GM12878 (cell line): ENCODE data around the gene HORMAD2. TPM values are rescaled to one million over a fixed set of nuclear protein-coding genes. Genes with fewer than 3 reads are reported as not detected.

Experiments used
- ATAC-seq: fragments of 200-7000 bp; cut with Tn5 transposase; 3 replicates; pipeline ENCODE4 v1.9.1; 2020; ENCODE audit warnings: mild to moderate bottlenecking, moderate library complexity
- BruUV-seq: library from RNA; stranded (reverse); fragments of 400-500 nt; replicated peaks from 2 replicates; lab custom pipeline; 2021; lab: Mats Ljungman, UMichigan
- CTCF ChIA-PET: fragments of 300-600 bp; sonication (Branson Sonifier 250); formaldehyde crosslinking; extraction: SDS; loops from one replicate; lab custom pipeline; 2021; ENCODE audit warnings: inconsistent platforms; lab: Yijun Ruan, JAX
- POLR2A ChIA-PET: fragments of 350-600 bp; formaldehyde crosslinking; extraction: SDS; loops from one replicate; lab custom pipeline; 2021; ENCODE audit warnings: inconsistent platforms; lab: Charles Lee
- RAD21 ChIA-PET: fragments of 300-600 bp; sonication (Branson Sonifier 250); formaldehyde crosslinking; loops from one replicate; lab custom pipeline; 2023; ENCODE audit warnings: antibody characterized with exemption; ENCODE audit not compliant: unreplicated experiment; lab: Charles Lee
- SMC1A ChIA-PET: fragments of 300-600 bp; sonication (Branson Sonifier 250); formaldehyde crosslinking; loops from one replicate; lab custom pipeline; 2023; ENCODE audit not compliant: unreplicated experiment, uncharacterized antibody; lab: Charles Lee
- DNase-seq: peaks from one replicate; pipeline ENCODE4 v3.0.0-alpha.2; 2011; ENCODE audit warnings: low read depth, low spot score
- FAIRE-seq: peaks from 3 replicates; lab custom pipeline; 2011; peaks lifted over from hg19 to GRCh38; lab: Jason Lieb, UNC
- H2AFZ ChIP-seq: 2 replicates; pipeline ENCODE4 v1.6.0; 2011; ENCODE audit warnings: low read depth, low read length, control low read depth; ENCODE audit not compliant: control insufficient read depth
- H3K27ac ChIP-seq: 2 replicates; pipeline ENCODE4 v1.5.1; 2011; ENCODE audit warnings: control low read depth; ENCODE audit not compliant: control insufficient read depth, insufficient read depth
- H3K27me3 ChIP-seq, 2 experiments: replicated peaks in 1 of 2; 2 replicates each; pipeline versions ENCODE4 v1.6.0 to v1.6.1; 2011; ENCODE audit warnings: low read length in 1 of 2; ENCODE audit not compliant: control insufficient read depth in 2 of 2, insufficient read depth in 2 of 2
- H3K36me3 ChIP-seq, 2 experiments: 2 replicates each; pipeline ENCODE4 v1.5.1; 2011; ENCODE audit warnings: low read length in 1 of 2; ENCODE audit not compliant: control insufficient read depth in 2 of 2, insufficient read depth in 2 of 2
- H3K4me1 ChIP-seq: 2 replicates; pipeline ENCODE4 v1.6.1; 2011; ENCODE audit warnings: mild to moderate bottlenecking, low read length, moderate library complexity, mixed read lengths; ENCODE audit not compliant: control insufficient read depth, insufficient read depth
- H3K4me2 ChIP-seq: 2 replicates; pipeline ENCODE4 v1.6.0; 2011; ENCODE audit warnings: control low read depth; ENCODE audit not compliant: control insufficient read depth, insufficient read depth
- H3K4me3 ChIP-seq: fragments of 200-600 bp; sonication (generic); 2 replicates; pipeline ENCODE4 v1.5.1; 2016
- H3K79me2 ChIP-seq: 2 replicates; pipeline ENCODE4 v1.6.0; 2011; ENCODE audit warnings: low read length; ENCODE audit not compliant: control insufficient read depth, insufficient read depth
- H3K9ac ChIP-seq: 2 replicates; pipeline ENCODE4 v1.8.0; 2011; ENCODE audit warnings: low read length, control low read depth, mixed read lengths; ENCODE audit not compliant: control insufficient read depth, insufficient read depth
- H3K9me3 ChIP-seq: replicated peaks from 3 replicates; pipeline ENCODE4 v1.5.1; 2011; ENCODE audit warnings: mild to moderate bottlenecking, low read length; ENCODE audit not compliant: control insufficient read depth, insufficient read depth
- H4K20me1 ChIP-seq: 2 replicates; pipeline ENCODE4 v1.6.0; 2011; ENCODE audit not compliant: control insufficient read depth, insufficient read depth
- CHD2 ChIP-seq: IDR thresholded peaks from 2 replicates; pipeline ENCODE4 v1.6.1; 2011; ENCODE audit warnings: low read depth, low read length, improper control_type of control experiment, borderline replicate concordance
- DPF2 ChIP-seq: fragments of 450-650 bp; IDR thresholded peaks from 2 replicates; pipeline ENCODE4 v1.6.1; 2017; ENCODE audit warnings: mild to moderate bottlenecking
- EZH2 ChIP-seq: IDR thresholded peaks from 2 replicates; pipeline ENCODE4 v1.6.1; 2012; ENCODE audit warnings: low read depth, mild to moderate bottlenecking, control low read depth, inconsistent platforms, low read length, borderline replicate concordance; ENCODE audit not compliant: control insufficient read depth
- FOXK2 ChIP-seq: fragments of 450-650 bp; IDR thresholded peaks from 2 replicates; pipeline ENCODE4 v1.6.1; 2017; ENCODE audit warnings: mild to moderate bottlenecking, moderate library complexity
- HCFC1 ChIP-seq: fragments of 150-350 bp; IDR thresholded peaks from 2 replicates; pipeline ENCODE4 v1.6.1; 2014; ENCODE audit warnings: low read length
- MXI1 ChIP-seq: fragments of 150-350 bp; IDR thresholded peaks from 2 replicates; pipeline ENCODE4 v1.6.1; 2011; ENCODE audit warnings: low read depth, mild to moderate bottlenecking, inconsistent platforms, low read length, improper control_type of control experiment
- MYC ChIP-seq: IDR thresholded peaks from 2 replicates; pipeline ENCODE4 v1.6.1; 2011; ENCODE audit warnings: mild to moderate bottlenecking, low read length, moderate library complexity, inconsistent platforms; ENCODE audit not compliant: insufficient read depth, insufficient replicate concordance, insufficient read length, severe bottlenecking
- NKRF ChIP-seq: fragments of 450-650 bp; conservative IDR thresholded peaks from 2 replicates; pipeline ENCODE4 v1.6.1; 2017; ENCODE audit warnings: mild to moderate bottlenecking, moderate library complexity
- PKNOX1 ChIP-seq: fragments of 450-650 bp; IDR thresholded peaks from 2 replicates; pipeline ENCODE4 v1.6.1; 2016; ENCODE audit warnings: mild to moderate bottlenecking
- SIN3A ChIP-seq: IDR thresholded peaks from 2 replicates; pipeline ENCODE4 v1.6.1; 2012; ENCODE audit warnings: low read depth, low read length, improper control_type of control experiment
- STAT1 ChIP-seq: fragments of 450-650 bp; conservative IDR thresholded peaks from 2 replicates; pipeline ENCODE4 v1.6.1; 2014; ENCODE audit warnings: antibody characterized with exemption, mild to moderate bottlenecking
- SUZ12 ChIP-seq: fragments of 200-600 bp; sonication (generic); IDR thresholded peaks from one replicate; pipeline ENCODE4 v1.6.1; 2018; ENCODE audit warnings: antibody characterized with exemption, mild to moderate bottlenecking; ENCODE audit not compliant: unreplicated experiment
- ZBED1 ChIP-seq: IDR thresholded peaks from 2 replicates; pipeline ENCODE4 v1.6.1; 2016; ENCODE audit warnings: borderline replicate concordance
- ZBTB4 ChIP-seq: fragments of 450-650 bp; formaldehyde crosslinking; IDR thresholded peaks from 2 replicates; pipeline ENCODE4 v1.4.0; 2022; ENCODE audit warnings: mild to moderate bottlenecking, moderate library complexity
- ZNF207 ChIP-seq: fragments of 450-650 bp; IDR thresholded peaks from 2 replicates; pipeline ENCODE4 v1.6.1; 2014; ENCODE audit warnings: antibody characterized with exemption, mild to moderate bottlenecking, borderline replicate concordance
- ZNF274 ChIP-seq: IDR thresholded peaks from one replicate; pipeline ENCODE4 v1.8.0; 2011; ENCODE audit not compliant: insufficient read length, insufficient read depth
- ZZZ3 ChIP-seq: IDR thresholded peaks from 2 replicates; pipeline ENCODE4 v1.6.1; 2011; ENCODE audit warnings: low read depth; ENCODE audit not compliant: control insufficient read depth, insufficient read length
- WGBS: methylation state at CpG from one replicate; pipeline ENCODE4 v1.1.6; 2016; ENCODE audit warnings: low lambda C conversion rate; ENCODE audit not compliant: insufficient replicate concordance, insufficient coverage; ENCODE audit errors: missing lambda C conversion rate; 5-methylcytosine and 5-hydroxymethylcytosine counted together
- in situ Hi-C: fragments of 300-500 bp; cut with MboI; formaldehyde crosslinking; loops from 9 replicates; pipeline ENCODE4 v1.14.3; 2018; ENCODE audit warnings: mixed read lengths
- intact Hi-C: fragments of 100-400 bp; cut with micrococcal nuclease; formaldehyde crosslinking; loops from one replicate; pipeline ENCODE4 v1.14.2; 2022; ENCODE audit not compliant: unreplicated experiment
- polyA plus RNA-seq, 11 experiments: library from polyadenylated mRNA; depleted of rRNA in 4 of 11; unstranded in 6 of 11; stranded (reverse) in 5 of 11; fragments of >200 nt; fragmentation: Nextera tagmentation in 4 of 11; fragmentation: Illumina TruSeq in 1 of 11; extraction: Ambion mirVana in 4 of 11; extraction: Trizol in 1 of 11; gene quantifications; 1 replicate in 1 of 11; 2 replicates in 10 of 11; pipeline versions ENCODE4 v1.2.1 to v1.2.3, GENCODE V29; 2011 to 2016; ENCODE audit warnings: inconsistent platforms in 2 of 11, missing spikeins in 2 of 11, low read depth in 1 of 11
- total RNA-seq, 4 experiments: library from RNA; depleted of rRNA in 3 of 4; stranded (reverse); fragments of >200 nt in 3 of 4; fragmentation: Illumina TruSeq in 1 of 4; extraction: Trizol in 1 of 4; gene quantifications; 2 replicates each; pipeline versions ENCODE4 v1.2.1 to v1.2.3, GENCODE V29; 2013 to 2021

HORMAD2 gene
- total and polyA plus RNA-seq, 10 of the 15 experiments (the other 5 are each of a cell fraction or from before 2014, with no cell fraction given), result 0.07 to 0.13 TPM; not detected in 8

GRCh38 chr22:30205281-30206115, 125.2 kb downstream of the HORMAD2 start:
- DNase-seq, result no peak
- intact Hi-C loops (no loop called here), in situ Hi-C loops (no loop called here)
- no peaks in the 10 kb centered on the region for H3K27me3 ChIP-seq
- CTCF ChIA-PET, result no interaction called here
- H3K4me1 ChIP-seq, result no peaks in the 10 kb centered on the region
- no TSS peak for BruUV-seq
- FAIRE-seq, result no peak
- H3K36me3 ChIP-seq, result no peaks in the 10 kb centered on the region
- H3K4me3 ChIP-seq, result no peak overlapping the region
- ATAC-seq, result no peak
- no peaks in the 10 kb centered on the region for H3K9me3 ChIP-seq
- no peak overlapping the region for H3K27ac ChIP-seq
- H2AFZ ChIP-seq, result no peak overlapping the region
- SMC1A ChIA-PET, result no interaction called here
- 68% methylated on average over 24 of the region's 25 CpGs for WGBS
- POLR2A ChIA-PET, result no interaction called here
- no peaks in the 10 kb centered on the region for H4K20me1 ChIP-seq
- no peaks in the 10 kb centered on the region for H3K79me2 ChIP-seq
- H3K4me2 ChIP-seq, result no peak overlapping the region
- RAD21 ChIA-PET, result no interaction called here
- H3K9ac ChIP-seq, result no peak overlapping the region
- no peak for TF ChIP-seq DPF2
- no peak for TF ChIP-seq SIN3A
- TF ChIP-seq FOXK2, result no peak
- TF ChIP-seq SUZ12, result no peak
- TF ChIP-seq ZZZ3, result no peak
- TF ChIP-seq NKRF, result no peak
- no peak for TF ChIP-seq ZNF274
- no peak for TF ChIP-seq ZBTB4
- no peak for TF ChIP-seq EZH2
- no peak for TF ChIP-seq CHD2
- TF ChIP-seq ZNF207, result no peak
- no peak for TF ChIP-seq ZBED1
- TF ChIP-seq PKNOX1, result no peak
- no peak for TF ChIP-seq MXI1
- TF ChIP-seq STAT1, result no peak
- TF ChIP-seq MYC, result no peak
- TF ChIP-seq HCFC1, result no peak
